Activated CD4-positive, alpha-beta T cell treated with anti-CD3 and anti-CD28 coated beads for 4 hours (primary cell): Measurements from ENCODE around the gene USP6.
"Not testable (repeated sequence)": the region's sequence is repeated elsewhere in the genome, so short reads cannot be mapped to it uniquely, and the experiment has no call there.

Source experiments
- DNase-seq, 2 donors: peaks; one replicate each; pipeline ENCODE4 v3.0.0-alpha.2; 2020

USP6 gene

DNA sequence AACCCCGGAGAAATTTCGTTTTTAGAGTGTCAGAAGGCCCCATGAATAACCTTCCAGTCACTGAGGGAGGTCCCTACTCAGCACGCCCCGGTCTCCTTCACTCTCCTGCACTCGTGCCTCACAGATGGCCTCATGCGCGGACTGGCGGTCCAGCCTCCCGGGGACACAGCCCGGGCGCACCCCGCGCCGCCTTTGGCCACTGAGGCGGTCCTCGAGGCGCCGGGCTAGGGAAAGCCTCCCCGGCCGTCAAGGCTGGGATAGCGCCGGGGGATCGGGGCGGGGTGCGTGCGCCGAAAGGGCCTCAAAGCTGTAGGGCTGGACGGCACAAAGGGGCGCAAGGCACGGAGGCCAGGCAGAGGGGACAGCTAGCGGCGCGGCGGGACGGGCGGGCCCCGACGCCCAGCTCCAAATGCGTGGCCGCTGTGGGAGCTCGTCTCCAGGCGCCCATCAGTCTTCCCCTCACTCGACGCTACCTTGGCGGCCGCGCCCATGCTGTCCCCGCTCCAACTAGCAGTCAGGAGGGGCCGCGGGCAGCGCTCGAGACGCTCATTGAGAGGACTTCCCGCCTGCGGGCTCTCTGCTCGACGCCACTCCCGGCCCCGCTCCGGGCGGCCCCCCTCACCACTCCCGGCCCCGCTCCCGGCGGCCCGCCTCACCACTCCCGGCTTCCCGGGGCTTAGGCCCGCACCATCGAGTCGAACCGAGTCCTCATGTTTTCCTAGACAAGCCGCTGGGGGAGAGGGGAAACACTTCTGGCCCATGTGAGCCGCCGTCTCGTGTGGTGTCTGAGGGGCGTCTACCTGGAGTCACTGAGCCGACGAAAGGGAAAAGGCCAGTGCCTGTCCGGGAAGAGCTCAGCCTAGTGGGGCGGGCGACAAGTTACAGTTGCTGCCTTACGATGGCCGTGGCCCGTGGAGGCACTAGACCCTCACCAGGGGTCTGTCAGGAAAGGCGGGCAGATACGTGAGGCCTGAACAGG lies at the start of gene USP6:
Gene USP6 (plus strand): TSS at position 360 of the 979 bp plus-strand sequence. CDS start 14,336 bp downstream, outside the sequence.
- DNase-seq: no peak

DNA sequence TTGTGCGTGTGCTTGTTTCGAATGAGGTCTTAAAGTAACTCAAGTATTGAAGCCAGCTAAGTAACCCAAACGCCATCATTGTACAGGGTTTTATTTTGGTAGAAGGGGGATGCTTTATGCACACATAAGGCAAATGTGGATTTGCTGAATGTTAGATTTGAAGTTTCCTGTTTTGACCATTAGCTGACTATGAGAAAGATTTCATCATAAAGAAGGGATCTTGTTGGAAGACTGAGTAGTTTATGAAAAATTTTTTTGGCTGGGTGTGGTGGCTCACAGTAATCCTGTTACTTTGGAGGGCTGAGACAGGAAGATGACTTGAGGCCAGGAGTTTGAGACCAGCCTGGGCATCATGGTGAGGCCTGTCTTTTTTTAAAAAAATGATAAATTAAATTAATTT lies 47.6 kb upstream of the USP6 start:
- no peak for DNase-seq

DNA sequence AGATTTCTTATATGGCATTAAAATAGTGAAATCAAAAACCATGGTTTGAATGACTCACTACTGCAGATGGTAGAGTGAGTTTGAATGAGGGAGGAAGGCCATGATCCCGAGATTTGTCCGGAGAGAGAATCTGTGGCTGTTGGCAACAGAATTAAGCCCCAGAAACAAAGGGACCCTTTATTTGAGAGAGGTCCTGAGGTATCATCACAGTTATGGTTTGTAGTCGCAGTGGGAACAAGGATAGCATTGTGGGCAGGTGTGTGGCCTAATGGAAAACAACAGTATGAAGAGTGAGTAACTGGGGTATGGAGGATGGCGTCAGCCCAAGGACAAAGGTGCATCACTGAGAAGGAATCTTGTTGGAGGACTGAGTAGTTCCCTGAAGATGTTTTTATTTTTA lies 46.1 kb upstream of the USP6 start:
- no peak for DNase-seq

DNA sequence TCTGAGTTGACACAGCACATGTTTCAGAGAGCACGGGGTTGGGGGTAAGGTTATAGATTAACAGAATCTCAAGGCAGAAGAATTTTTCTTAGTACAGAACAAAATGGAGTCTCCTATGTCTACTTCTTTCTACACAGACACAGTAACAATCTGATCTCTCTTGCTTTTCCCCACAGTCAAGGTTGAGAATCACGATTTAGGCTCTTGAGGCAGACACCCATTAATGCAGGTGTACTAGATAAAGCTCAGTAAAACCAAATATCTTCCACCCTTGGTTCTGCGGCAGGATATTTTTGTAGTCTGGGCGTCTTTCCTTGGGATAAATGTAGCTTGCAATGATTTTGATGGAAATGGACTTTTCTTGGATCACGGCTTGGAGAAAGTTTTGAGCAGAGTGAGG lies 40.4 kb upstream of the USP6 start:
- DNase-seq: not testable (repeated sequence)

DNA sequence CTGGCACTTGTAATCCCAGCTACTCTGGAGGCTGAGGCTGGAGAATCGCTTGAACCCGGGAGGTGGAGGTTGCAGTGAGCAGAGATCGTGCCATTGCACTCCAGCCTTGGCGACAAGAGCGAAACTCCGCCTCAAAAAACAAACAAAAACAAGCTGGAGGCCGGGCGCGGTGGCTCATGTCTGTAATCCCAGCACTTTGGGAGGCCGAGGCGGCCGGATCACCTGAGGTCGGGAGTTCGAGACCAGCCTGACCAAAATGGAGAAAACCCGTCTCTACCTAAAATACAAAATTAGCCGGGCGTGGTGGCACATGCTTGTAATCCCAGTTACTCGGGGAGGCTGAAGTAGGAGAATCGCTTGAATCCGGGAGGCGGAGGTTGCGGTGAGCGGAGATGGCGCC lies 38.6 kb upstream of the USP6 start:
- DNase-seq: not testable (repeated sequence)

DNA sequence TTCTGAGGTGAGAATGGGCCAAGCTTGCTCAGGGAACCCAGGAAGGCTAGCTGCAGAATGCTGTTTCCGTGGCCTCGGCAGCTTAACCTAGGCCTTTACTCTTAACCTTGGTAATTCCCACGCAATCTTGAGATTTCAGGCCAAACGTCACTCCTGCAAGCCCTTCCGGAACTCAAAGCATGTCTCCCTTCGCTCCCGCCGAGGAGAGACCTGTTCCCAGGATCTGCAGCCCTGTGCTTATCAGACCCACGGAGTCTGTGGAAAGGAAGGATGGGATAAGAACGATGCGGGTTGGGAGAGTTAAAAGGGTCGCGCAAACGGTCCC lies 38.1 kb upstream of the USP6 start:
- no peak for DNase-seq

DNA sequence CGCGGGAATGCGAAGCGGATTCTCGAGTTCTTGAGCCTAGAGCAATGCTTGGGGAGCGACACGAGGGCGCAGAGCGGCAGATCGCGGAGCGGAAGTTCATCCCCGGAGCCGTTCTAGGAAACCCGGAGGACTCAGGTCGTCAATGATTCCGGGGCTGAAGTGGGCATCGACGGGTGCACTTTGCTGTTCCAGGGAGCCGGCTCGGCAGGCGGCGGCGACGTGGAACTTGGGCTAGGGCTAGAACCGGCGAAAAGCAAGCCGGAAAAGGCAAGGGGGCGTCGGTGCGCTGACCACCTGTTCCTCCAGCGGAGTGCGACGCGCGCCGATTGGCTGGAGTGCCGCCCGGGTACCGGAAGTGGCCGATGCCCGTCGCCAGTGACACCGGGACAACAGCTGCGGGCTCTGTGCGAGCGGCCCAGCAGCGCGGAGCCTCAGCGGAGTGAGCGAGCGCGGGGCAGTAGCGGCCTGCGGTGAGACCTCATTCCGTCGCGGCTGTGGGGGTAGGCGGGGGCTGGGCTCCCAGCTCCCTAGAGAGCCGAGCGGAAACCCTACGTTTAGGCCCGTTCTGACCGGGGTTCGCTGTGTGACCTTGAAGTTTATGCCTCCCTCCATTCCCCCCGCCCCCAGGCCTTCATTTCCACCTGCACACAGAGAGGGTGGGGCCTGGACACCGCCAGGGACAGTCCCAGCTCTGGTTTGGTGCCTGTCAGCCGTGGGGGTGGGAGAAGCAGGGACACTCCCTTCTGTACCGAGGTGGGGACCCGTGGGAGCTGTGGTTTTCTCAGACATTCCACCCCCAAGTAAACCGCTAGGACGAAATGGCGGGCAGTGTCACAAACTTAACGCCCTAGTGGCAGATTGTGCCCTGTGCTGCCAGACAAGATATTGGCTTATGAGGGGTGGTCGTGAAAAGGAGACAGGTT lies 37.5 kb upstream of the USP6 start, which contains the start of gene ZFP3:
Gene ZFP3 (plus strand): TSS at position 362 of the 923 bp plus-strand sequence. CDS start 13,038 bp downstream, outside the sequence.
- DNase-seq: peak; percentile 72 to 80

DNA sequence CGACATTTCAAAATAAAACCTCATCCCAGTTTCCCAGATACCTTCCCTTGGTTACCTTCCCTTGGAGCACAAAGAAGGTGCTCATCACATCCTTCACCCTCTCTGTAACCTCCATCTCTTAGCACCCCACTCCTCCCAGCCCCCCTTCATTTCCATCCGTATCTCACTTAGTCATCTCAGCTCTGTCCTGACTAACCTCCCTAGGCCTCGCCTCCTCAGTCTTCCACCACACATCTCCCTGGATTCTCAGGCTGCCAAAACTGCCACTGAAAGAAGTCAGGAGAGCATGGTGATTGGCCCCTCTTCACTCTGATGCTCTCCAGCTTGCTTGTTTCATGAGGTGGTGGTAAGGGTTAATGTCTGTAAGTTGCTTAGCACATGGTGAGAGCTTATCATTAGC lies 35.2 kb upstream of the USP6 start:
- DNase-seq: no peak

DNA sequence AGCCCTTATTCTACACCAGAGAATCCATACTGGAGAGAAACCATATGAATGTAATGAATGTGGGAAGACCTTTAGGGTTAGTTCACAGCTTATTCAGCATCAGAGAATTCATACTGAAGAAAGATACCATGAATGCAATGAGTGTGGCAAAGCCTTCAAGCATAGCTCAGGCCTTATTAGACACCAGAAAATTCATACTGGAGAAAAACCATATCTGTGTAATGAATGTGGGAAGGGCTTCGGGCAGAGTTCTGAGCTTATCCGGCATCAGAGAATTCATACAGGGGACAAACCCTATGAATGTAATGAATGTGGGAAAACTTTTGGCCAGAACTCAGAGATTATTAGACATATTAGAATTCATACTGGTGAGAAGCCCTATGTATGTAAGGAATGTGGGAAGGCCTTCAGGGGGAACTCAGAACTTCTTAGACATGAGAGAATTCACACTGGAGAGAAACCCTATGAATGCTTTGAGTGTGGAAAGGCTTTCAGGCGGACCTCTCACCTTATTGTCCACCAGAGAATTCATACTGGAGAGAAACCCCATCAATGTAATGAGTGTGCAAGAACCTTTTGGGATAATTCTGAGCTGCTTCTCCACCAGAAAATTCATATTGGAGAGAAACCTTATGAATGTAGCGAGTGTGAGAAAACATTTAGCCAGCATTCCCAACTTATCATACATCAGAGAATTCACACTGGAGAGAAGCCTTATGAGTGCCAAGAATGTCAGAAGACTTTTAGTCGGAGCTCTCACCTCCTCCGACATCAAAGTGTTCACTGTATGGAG lies 23.4 kb upstream of the USP6 start:
- no peak for DNase-seq

DNA sequence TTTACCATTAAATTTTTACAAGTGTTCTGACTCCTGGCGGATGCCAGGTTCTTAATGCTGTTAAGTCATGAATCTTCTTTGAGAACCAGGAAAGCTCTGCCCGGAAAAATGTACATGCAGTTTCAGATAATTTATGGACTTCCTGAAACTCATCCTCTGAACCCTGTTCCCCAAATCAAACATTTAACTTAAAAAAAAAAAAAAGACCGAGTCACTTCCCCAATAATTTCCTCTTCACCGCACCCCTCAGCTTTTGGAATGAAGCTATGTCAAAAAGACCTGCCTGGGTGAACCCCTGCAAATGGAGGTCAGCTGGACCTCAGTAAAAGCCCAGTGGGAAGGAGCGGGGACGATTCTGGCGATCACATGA lies 19.1 kb upstream of the USP6 start:
- no peak for DNase-seq

DNA sequence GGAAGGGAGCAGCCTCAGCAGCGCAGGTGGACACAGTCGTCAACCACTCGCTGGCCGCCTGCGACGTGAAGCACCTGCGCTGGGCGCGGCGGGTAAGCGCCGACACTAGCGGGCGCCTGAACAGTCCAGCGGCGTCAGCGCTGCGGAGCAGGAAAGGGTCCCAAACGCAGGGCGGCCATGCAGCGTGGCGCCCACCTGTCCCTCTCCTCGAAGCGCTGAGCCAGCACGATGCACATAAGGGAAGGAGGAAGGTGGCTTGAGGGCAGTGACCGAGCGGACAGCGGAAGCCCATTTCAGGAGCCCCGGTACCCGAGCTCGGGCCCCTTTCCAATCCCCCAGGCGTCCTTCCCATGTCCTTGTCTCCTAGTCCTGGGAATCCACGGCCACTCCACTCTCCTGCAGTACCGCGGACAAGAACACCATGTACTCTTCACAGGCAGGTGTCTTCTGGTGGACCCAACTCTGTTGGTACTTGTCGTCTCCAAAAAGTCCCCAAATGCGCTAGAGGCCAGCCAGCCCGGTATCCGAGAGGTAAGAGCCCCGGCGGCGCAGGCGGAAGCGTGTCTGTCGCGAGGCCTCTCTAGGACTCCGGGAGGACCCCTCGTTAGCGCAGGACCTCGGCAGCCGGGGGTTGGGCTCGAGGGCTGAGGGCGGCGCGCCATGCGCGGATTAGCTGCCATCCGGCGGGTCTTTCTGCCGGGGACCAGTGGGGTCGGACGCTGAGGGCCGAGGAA lies 18.6 kb upstream of the USP6 start:
- DNase-seq: peak; percentile 17 to 33

DNA sequence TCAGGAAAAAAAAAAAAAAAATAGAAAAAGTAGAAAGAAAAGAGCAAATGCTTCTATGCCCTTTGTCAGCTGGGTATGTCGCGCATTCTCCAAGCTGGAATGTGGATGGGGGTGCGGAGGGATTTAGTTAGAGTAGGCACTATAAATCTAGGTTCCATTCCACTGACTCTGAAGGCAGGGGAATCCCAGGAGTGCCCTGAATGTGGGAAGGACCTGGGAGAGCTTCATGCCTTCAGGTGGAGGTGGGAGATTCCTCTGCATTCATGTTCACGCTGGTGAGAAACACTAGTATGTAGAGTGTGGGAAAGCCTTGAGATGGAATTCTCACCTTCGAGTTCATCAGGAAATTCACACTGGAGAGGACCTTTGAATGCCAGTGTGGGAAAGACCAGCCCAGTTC lies 16.6 kb upstream of the USP6 start:
- DNase-seq: no peak

DNA sequence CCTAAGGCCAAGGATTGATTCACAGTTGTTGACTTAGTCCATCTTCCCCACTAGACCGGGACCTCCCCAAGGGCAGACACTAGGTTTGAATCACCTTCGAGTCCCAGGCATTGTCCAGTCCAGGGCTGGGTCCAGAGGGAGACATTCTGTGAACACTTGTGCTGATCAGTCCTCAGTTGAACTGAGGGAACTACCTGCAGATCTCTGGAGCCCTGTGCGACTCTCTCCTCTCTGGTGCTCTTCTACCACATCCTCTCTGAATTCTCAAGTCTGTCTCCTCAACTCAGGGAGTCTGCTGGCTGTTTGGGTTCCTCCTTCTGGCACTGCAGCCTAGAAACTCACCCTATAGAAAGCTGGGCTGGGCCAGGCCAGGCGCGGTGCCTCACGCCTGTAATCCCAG lies 15.0 kb upstream of the USP6 start:
- DNase-seq: no peak

DNA sequence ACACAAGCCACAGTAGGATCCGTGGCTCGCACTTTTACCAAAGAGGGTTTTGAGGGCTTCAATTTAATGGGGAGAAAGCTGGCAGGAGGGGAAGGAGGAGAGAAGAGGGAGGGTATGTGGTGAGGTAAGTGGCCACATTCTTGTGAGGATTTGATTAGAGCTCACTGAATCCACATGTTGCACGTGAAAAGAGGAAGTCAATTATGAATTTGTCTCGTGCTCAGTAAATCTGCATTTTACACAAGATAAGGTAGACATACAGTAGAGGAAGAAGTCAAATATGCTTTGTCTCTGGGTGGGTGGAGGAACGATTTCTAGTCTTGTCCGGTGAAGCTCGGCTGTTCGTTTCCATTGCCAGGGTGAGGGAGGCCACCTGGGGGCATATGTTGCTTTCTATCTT lies 5.0 kb upstream of the USP6 start:
- DNase-seq: no peak

DNA sequence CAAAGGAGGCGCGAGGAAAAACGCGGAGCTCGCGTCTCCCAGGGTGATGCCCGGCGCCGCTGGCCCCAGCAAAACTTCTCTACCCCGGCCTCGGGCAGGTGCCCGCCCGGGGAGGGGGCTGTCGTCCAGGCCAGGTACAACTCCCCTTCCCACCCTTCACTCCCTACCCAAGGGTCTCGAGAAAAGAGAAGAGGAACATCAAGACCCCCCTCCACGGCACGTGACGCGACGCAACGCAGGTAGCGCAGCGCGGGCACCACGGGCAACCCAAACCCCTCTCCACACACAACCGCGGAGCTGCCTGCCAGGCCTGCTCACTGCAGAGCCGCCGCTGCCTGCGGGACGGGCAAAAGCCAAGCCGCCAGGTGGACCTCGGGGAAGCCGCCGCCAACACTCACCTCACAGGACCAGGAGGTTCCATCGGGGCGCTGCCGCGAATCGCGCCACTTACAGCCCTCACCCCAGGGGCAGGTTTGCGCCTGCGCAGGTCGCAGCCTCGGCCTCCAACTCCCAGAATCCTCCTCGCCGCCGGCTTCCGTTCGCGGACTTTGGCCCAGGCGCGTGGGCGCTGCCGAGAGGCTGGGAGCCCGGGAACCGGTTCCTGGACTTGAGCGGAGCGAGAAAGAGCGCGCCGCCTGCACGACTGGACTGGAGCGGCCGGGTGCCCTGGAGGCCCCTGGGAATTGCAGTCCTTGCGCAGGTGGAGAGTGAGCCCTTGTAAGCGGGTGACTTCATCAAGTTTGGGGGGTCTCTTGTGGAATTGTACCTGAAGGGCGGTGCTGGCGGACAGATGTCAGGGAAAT lies 4.2 kb upstream of the USP6 start, which contains the start of gene ZNF232:
Gene ZNF232 (minus strand): TSS at position 477 of the 803 bp plus-strand sequence. CDS start 56 bp downstream, at position 421.
- peak; percentile 88 to 89 for DNase-seq

DNA sequence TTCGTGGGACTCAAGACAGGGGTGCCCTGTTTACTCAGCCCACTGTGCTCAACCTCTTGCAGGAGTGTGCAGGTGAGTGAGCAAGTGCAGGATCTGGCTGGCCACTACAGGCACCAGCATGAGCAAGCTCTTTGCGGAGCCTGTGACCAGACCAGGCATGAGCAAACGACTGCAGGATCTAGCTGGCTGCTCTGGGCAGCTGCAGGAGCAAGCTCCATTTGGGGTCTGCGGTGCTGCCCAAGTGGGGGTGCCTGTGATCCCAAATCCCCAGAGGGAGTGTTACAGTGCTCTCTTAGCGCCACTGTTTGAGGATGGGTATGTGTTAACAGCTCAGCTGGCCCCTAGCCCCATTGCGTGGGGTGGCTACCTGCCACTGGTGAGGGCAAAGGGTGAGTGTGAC lies 2.4 kb downstream of the USP6 start:
- DNase-seq: no peak

DNA sequence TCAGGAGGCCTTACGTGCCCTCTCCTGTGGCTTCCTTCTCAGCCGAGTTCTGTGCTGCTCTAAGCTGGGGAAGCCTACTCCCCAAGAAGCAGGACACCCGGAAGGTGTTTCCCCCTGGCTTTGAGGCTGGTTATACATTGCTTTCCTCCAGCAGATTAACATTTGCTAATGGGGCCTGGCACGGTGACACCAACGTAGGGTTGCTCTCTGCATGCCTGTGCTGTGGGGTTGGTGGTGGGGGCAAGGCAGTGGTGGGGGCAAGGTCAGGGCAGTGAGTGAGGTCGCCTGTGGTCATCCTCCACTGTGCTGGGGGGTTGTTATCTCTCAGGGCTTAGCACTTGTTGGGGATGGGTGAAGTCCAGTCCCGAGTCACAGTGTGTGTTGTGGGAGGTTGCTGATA lies 4.2 kb downstream of the USP6 start:
- DNase-seq: no peak

DNA sequence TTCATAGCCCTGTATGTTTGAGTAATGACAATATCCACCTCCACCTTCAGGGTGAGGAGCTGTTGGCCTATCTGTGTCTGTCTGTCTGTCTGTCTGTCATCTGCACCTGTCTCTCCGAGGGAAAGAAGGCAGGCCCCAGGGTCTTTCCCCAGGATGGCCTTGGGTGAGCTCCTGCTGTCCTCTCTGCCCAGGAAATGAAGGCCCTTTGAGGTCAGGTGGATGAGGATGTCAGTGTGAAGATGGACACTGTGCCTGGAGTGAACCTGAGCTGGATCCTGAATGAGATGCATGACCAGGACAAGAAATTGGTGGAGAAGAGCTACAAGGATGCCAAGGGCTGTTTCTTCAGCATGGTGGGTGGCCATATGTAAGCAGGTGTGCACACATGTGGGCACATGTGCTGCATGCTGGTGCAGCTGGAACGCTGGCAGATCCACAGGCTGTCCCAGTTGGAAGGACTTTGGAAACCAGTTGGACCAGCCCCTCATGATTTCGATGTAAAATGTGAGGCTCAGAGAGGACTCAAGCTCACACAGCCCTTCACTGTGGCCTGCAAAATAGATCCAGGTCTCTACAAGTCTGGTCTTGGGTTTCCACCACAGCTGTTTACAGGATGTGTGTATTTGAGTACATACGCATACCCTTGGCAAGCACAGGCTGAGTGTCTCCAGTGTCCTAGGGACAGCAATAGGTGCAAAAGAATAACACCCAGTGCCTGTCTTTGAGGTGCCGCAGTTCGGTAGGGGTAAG lies 4.8 kb downstream of the USP6 start:
- not testable (repeated sequence) for DNase-seq

DNA sequence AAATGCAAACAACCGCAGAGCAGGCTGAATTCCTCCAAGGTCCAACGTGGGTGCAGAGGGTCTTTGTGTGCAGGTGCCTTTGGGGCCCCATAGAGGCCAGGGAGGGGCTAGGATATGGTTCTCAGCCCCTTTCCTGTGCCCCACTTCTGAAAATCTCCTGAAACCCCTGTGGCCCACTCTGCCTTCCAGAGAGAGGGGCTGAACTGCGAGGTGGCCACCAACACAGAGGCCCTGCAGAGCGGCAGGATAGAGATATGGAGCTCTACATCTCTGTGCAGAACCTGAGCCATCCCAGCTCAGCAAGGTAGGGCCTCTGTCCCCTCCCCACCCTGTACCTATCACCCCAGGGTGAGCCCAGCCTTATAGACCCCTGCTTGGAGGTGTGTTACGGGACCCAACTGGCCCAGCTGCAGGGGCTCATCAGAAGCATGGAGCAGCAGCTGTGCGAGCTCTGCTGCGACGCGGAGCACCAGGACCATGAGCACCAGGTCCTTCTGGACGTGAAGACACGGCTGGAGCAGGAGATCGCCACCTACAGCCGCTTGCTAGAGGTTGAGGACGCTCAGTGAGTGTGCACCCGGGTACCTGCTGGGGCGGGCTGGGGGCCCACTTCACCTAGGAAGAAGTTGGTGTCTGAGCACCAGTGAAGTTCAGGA lies 5.5 kb downstream of the USP6 start:
- no peak for DNase-seq

DNA sequence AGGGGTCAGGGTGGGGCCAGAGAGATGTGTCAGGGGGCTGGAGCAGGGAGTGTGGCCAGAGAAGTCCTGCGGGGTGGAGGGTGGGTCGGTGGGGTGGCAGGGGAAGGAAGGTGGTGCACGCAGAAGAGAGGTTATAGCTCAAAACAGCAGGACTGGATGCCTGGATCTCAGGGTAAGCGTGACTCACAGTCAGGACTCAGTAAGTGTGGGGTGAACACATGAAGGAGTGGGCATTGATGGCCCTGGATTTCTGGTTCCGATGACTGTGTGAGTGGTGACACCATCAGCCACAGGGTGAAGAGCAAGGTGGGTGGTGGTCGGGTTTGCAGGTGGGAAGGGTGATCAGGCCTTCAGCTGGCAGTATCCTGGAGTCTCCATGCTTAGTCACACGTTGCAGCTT lies 6.2 kb downstream of the USP6 start:
- DNase-seq: not testable (repeated sequence)
